Brain pericyte (primary cell): Measurements from ENCODE around the gene STXBP4.
"Not testable (repeated sequence)": the region's sequence is repeated elsewhere in the genome, so short reads cannot be mapped to it uniquely, and the experiment has no call there.

ENCODE experiments used
- DNase-seq: peaks from one replicate; pipeline ENCODE4 v3.0.0-alpha.2; 2012; ENCODE audit warnings: low read depth, low spot score

STXBP4 gene

DNA sequence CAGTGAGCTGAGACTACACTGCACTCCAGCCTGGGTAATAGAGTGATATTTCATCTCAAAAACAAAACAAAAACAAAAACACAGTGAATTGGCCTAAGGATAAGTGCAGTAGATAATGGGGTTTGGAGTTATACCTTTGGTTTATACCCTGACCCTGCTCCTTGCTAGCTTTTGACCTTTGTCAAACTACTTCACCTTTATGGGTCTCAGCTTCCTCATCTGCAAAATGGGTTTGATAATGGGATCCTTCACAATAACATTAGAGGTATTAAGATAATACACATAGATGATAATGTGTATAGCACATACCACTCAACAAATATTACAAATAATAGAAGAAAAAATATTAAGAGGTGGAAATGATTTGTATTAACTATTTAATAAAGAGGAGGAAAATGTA, 85.9 kb downstream of the STXBP4 start:
- no peak for DNase-seq

DNA sequence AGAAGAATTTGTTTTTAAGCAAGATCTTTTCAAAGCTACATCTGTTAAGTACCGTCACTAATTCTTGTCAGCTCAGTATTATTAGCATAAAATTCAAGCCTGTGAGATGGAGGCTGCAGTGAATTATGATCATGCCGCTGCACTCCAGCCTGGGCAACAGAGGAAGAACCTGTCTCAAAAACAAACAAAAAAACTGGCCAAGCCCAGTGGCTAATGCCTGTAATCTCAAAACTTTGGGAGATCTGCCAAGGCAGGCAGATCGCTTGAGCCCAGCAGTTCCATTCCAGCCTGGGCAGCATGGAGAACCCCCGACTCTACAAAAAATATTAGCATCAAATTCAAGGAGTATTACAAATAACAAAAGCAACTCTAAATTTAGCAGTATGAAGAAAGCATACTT, 88.0 kb downstream of the STXBP4 start:
- DNase-seq = no peak

DNA sequence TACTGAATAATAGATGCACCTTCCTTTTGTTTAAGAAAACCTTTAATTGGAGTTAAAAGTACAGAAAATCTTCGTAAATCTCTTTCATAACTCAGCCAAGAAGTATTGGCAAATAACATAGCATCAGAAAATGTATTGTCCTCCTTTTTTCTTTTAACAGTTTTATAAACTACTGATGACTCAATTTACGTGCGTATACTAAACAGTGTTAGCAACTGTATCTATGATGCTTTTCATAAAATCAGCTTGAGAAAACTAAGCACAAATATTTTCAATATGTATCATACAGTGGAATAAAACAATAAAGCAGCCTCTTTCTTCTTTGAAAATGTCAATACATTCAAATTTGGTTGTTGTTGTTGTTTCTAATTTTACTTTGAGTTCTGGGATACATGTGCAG, 88.6 kb downstream of the STXBP4 start:
- no peak for DNase-seq

DNA sequence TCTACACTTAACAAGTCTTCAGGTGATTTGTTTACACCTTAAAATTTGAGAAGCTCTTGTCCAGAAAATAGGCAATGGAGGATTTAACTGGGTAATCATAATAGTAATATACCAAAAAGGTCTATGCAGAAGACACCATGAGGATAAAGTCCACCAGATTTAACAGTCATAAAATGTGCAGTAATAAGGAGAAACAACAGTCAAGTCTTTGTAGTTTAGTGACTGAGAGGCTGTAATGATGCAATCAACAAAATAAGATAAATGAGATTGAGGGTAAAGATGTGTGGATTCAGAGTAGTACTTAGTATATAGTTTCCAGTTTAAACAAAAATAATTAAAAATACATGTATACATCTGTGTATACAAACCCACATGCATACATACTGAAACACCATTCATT, 91.2 kb downstream of the STXBP4 start:
- DNase-seq = no peak

DNA sequence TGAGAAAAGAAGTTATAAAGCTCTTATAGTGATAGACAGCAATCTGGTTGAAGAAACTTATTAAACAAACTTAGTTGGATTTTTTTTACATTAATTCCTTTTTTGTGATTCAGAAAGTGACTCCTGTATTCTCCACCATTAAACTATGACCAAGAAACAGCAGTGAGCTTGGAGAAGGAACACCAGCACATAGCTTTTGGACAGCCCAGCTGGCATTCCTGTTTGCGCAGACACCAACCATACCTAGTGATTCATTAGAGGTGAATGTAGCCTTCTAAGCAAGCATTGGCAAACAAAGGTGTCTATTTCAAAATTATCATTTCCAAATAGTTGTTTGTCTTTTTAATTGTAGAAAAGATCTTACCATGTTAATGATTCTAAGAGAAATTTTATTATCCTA, 94.4 kb downstream of the STXBP4 start:
- DNase-seq = no peak

DNA sequence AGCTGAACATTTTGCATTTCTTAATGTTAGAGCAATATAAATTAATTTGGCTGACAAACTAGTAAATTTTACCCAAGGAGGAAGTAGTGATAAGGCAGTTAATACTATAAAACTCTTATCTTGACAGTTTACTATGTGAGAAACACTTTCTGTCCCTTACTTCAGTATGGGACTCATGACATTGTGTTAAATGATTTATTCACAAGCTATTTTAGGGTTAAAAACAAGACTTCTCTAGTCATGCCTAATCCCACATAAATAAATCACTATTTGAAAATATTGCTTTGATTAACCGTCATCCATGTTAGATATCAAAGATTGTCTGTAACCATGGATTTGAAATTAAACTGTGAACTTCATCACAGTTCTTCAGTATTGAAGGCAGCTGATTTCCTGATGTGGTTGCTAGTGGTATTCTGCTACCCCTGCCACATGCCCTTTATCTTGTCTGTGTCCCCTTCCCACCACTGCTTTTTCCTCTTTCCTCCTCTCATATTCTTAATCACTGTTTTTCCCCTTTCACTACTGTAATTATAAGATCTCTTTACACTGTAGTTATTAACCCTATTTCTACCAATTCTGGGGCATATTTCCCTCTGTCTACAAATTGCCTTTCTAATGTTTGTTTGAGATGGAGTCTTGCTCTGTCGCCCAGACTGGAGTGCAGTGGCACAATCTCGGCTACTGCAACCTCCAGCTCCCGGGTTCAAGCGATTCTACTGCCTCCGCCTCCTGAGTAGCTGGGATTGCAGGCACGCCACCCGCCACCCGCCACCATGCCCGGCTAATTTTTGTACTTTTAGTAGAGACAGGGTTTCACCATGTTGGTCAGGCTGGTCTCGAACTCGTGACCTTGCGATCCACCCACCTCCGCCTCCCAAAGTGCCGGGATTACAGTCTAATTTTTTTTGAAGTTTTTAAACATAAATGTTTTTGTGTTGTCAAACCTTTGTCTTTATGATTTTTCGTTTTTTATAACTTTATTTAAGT, 95.6 kb downstream of the STXBP4 start:
- no peak for DNase-seq

DNA sequence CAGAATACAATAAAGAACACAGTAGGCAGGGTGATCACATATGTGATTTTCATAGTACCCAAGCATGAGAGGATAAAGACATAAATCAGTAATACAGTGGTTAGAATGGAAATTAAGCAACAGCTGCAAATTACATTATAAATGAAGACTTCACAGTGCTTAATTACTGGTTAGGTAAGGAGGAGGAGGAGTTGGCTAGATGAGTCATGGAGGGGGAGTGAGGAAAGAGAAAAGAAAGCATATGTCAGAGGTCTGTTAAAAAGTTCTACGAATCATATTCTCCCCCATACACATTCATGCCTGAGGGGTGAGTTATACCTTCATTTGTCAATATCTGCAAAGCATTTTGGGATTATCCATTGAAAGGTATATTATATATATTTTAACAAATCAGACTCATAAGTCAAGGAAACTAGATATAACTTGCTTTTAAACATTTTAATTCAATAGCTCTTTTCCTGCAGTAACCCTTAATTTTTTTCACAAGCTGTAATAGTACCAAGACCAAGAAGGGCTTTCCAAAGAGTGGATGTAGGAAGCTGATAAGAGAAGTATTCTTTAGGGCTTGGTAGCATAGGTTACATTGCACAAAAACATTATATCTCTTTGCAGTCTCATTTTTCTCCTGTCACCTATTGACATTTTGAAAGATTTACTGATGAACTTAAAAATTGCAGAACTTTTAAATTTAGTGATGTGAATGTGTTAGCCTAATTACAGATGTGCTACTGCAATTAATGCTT, 99.3 kb downstream of the STXBP4 start:
- DNase-seq = no peak

DNA sequence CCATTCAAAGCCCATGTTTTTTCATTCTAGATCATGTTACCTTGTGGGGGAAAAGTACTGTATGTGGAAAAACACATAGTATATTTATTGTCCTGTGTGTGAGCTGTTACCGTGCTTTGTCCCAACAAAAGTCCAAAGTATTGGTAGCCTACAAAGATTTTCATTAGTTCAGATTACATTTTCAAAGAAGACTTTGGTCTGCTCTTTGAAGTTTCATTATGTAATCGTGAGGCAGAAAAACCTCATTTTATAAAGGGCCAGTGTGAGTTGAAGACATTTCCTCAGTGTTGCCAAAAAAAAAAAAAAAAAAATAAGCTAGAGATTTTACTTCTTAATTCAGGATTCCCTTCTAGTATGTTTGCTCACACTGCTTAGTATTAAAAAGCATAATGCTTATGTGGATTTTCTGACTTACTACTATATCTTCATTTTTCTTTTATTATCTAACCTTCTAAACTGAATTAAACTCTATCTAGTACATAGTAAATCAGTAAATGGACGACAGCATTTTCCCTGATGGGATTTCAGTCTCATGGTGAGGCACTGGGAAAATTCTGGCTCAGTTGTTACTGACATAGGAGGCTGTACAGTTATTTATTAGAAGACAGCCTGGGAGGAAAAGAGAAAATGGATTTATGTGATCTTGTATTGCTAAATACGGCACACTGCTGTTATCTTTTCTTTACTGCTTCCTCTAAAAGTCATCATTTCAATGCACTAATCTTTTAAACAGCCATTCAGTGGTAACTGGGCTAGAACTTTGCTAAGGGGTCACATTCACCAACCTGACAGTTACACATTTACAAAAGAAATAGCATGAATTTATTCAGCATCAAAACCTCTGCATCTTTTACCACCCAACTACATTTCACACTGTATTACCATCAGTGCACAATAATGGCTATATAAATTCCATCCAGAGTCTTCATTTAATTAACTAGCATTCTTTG, 100.6 kb downstream of the STXBP4 start:
- no peak for DNase-seq

DNA sequence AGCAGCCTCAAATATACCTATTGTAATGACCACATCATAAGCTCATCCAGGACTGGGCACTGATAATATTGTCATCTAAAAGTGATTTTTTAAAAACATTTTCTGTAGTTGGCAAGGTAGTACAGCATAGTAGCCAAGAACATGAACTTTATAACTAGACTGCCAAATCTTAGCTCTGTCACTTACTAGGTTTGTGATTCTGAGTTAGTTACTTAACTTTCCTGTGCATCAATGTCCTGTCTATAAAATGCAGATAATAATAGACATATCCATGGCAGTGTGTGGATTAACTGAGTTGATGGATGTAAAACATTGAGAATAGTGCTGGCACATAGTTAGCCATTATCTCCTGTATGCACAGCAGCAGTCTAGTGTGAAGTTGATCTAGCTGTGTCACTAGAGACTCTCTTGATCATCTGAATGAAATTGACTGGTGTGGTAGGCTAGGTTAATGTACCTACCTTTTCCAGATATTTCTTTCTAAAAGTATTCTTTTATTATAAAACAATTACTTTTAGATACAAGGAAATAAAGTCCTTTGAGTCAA, 101.5 kb downstream of the STXBP4 start:
- no peak for DNase-seq

DNA sequence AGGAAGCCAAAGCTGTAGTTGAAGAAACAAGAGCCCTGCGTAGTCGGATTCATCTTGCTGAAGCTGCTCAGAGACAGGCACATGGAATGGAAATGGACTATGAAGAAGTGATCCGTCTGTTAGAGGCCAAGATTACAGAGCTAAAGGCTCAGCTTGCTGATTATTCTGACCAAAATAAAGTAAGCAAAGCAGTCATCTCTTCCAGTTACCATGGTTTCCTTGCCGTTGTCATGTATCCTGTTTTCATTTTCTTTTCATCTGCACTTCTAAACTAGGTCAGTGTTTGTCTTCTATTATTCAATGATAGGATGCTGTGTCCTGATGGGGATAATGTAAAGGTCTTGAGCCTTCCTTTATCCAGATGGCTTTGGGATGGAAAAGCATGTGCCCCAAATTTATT, 104.3 kb downstream of the STXBP4 start:
- DNase-seq = no peak

DNA sequence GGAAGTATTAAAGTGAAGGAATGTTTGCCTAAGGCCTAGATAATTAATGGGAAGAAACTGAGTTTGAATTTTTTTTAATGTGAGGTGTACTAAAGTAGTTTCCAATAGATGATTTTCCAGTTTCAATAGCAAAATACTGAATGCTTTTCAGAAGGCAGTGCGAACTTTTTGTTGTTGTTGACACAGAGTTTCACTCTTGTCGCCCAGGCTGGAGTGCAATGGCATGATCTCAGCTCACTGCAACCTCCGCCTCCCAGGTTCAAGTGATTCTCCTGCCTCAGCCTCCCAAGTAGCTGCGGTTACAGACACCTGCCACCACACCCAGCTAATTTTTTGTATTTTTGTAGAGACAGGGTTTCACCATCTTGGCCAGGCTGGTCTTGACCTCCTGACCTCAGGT, 104.9 kb downstream of the STXBP4 start:
- DNase-seq = not testable (repeated sequence)

DNA sequence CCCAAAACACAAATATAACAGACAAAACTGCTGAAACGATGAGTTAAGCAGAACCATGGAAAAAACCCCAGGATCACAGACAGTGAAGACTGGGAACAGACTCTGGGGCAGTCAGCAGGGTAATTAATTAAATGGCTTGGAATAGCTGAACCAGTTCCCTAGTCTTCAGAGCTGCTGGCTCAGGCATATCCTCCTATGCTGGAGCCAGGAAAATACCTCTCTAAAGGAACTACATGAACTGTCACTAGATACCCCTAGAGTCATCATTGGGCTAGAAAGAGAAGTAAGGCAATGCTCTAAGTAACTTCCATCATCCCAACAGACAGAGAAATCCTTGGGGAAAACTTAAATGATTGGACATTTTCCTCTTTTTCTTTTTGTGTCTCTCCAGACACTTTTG, 113.0 kb downstream of the STXBP4 start:
- DNase-seq = no peak

DNA sequence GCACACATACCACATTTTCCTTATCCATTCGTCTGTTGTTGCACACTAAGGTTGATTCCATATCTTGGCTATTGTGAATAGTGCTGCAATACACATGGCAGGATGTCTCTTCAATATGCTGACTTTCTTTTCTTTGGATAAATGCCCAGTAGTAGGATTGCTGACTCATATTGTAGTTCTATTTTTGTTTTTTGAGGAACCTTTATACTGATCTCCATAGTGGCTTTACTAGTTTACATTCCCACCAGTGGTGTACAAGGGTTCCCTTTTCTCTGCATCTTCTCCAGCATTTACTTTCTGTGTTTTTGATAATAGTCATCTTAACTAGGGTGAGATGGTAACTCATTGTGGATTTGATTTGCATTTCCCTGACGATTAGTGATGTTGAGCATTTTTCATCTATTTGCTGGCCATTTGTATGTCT, 118.1 kb downstream of the STXBP4 start:
- peak; percentile 83 for DNase-seq

DNA sequence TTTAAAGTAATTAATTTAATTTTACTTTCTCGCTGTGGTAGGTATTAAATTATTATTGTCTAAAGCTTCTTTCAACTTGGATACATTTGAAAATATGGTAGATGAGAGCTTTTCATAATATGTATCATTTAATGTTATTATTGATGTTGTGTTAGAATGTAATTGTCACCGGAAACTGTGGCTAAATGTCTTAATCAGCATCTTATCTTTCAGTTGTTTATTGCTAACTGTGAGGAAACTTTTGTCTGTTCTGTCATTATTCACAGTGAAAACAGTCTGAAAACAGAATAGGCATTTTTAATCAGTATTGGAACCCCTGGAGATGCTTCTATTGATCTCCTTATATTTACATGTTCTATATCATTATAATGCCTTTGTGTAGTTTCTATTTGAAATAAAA, 120.7 kb downstream of the STXBP4 start:
- no peak for DNase-seq

DNA sequence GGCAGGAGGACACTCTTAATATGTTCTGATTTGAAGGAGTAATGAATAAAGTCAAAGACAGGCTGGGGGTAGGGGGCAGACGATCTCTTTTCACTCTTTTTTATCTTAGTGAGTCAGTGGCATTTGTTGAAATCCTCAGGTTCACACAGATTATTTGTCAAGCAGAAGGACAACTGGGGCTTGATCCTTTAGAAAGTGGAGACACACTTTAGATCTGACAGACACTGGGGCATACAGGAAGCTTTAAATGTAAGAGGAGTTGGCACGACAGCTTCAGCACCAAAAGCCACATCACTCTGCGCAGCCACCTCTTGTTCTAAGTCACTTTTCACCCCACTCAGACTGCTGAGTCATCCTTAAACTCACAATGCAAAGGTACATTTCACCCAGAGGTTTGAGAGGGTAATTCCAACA, 121.5 kb downstream of the STXBP4 start:
- no peak for DNase-seq

DNA sequence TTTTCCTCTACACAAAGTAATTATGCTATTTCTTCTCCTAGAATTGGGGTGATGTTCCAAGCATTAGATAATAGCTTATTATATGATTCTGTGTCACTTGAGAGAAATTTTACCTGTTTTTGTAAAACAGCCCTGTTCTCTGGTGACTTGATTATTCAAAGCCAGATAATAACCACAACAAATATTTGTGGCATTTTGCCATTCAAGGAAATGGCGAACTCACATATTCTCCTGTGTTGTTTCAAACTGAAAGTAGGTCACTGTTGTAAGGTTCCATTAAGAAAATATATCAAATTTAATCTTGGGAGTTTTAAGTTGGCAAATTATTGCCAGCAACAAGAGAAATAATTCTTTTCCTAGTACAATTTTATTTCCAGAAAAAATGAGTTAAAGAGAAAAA, 124.8 kb downstream of the STXBP4 start:
- DNase-seq = no peak

DNA sequence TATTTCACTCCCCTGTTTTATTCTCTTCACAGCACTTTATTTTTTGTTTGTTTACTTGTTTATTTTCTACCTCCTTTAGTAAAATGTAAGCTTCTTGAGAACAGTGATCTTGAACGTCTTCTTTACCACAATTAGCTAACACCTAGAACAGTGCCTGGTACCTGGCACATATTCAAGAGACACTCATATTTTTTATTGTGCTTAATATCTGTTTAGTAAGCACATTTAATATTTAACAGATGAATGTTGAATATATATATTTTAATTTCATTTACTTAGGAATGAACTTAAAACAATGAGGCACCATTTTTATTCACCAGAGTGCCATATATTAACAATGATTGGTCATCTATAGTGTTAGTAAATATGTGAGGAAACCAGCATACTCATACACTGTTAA, 130.2 kb downstream of the STXBP4 start:
- no peak for DNase-seq

DNA sequence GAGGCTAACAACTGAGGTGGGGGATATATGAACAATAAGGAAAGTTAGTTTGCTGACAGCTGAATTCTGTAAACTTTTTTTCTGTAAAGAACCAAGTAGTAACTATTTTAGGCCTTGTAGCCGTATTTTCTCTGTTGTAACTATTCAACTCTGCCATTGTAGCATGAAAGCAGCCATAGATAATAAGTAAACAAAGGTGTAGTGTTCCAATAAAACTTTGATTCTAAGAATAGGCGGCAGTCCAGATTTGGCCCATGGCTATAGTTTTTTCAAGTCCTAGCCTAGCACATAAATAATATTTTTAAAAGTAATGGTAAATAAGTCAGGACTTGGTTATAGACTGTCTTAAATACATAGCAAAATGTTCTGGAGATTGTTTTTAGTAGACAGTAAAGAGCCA, 142.0 kb downstream of the STXBP4 start:
- no peak for DNase-seq

DNA sequence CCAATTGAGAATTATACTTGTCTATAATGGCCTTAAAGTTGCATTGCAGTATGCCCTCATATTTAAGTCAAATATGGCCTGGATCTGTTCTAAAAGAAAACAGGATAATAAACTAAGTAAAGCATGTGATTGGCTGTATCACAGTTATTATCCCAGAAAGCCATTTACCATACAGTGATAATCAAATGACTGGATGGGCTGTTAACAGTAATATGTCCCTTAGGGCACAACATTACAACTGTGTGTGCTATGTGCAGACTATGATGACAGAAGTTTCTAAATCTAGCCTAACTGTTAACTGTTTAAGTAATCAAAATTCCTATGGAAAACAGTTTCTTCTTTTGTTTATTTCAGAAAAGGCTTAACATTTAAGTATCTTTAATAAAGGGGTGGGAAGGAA, 145.7 kb downstream of the STXBP4 start:
- DNase-seq = no peak

DNA sequence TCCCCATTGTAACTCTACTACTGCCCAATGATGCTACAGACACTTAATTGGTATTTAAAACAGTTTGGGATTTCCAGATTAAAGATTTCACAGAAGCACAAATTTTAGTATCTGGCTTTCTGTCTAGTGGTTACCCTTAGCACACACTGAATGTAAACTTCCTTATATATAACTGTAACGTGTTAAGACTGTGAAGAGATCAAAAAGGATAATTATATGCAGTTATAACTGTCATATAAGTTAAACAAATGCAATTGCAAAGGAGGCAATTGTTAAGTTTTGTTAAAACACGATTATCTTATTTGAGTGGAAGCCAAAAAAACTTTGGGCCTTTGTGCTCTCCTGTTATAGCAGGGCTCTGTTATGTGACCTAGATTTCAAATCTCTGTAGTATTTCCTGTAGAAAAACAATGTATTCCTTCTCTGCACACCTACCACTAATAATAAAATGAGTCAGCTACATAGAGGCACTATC, 147.9 kb downstream of the STXBP4 start:
- no peak for DNase-seq

DNA sequence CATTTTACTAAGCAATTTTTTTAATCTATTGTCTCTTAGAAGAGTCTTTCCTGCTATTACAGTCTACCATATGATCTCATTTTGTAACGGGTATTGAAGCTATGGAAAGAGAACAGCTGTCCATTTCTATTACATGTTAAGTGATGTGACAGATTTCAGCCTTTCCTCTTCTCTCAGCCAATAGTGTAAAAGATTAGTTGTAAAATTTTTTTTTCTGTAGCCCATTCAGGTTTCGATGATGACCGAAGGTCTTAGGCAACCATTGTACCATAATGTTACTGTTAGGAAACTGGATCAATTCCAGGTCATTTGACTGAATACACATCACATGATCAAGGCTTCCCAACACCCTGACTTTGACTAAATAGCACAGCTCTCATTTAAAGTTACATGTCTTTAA, 148.6 kb downstream of the STXBP4 start:
- DNase-seq = no peak
